Adrenal gland (tissue), 5 donors: ENCODE data around the gene SLC26A1.

Experiments
- POLR2A ChIP-seq, 2 donors: fragments of 450-650 bp; IDR thresholded peaks; one replicate each; pipeline ENCODE4 v1.6.1; 2017; ENCODE audit warnings: antibody characterized with exemption in 2 of 2, mild to moderate bottlenecking in 2 of 2, moderate library complexity in 1 of 2
- TF ChIP-seq, protein P1 (sequence below), 6 experiments: fragments of 450-650 bp in 4 of 6; fragments of 200-600 bp in 2 of 6; sonication (generic) in 1 of 6; IDR thresholded peaks; 1 replicate in 5 of 6; 2 replicates in 1 of 6; pipeline versions ENCODE4 v1.5.1 to v1.8.0; 2016 to 2021; ENCODE audit warnings: antibody characterized with exemption in 6 of 6, mild to moderate bottlenecking in 2 of 6, moderate library complexity in 1 of 6
- donor health status: DM: no; HTN: no; CAD: no.

- TF ChIP-seq, protein P1, sequence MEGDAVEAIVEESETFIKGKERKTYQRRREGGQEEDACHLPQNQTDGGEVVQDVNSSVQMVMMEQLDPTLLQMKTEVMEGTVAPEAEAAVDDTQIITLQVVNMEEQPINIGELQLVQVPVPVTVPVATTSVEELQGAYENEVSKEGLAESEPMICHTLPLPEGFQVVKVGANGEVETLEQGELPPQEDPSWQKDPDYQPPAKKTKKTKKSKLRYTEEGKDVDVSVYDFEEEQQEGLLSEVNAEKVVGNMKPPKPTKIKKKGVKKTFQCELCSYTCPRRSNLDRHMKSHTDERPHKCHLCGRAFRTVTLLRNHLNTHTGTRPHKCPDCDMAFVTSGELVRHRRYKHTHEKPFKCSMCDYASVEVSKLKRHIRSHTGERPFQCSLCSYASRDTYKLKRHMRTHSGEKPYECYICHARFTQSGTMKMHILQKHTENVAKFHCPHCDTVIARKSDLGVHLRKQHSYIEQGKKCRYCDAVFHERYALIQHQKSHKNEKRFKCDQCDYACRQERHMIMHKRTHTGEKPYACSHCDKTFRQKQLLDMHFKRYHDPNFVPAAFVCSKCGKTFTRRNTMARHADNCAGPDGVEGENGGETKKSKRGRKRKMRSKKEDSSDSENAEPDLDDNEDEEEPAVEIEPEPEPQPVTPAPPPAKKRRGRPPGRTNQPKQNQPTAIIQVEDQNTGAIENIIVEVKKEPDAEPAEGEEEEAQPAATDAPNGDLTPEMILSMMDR (IDR thresholded peaks at IDR 0.05) = no peak
- TF ChIP-seq POLR2A (IDR thresholded peaks at IDR 0.05) = no peak
These were observed 26.1 kb upstream of the SLC26A1 start for GRCh38 chr4:1019320-1019719.
